ENCODE measurements around the gene PTGR2.

DNA sequence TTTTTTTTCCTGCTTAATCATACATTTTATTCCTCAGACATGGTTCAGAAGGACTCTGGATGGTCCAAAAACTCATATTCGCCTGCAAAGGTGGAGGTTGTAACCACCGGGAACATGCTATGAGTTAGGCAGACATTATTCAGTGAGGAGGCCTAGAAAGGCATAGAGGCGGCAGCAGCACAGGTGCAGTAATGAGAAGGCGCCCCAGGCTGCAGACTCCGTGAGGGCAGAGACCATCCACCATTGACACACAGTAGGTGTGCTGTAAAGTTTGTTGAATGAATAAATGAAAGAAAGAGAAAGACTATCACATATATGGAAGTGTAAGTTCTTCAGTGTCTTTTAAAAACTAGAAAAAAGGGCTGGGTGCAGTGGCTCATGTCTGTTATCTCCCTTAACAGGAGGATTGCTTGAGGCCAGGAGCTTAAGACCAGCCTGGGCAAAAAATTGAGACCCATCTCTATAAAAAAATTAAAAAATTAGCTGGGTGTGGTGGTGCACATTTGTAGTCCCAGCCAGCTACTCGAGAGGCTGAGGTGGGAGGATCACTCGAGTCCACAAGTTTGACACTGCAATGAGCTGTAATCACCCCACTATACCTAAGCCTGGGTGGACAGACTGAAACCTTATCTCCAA is 34.5 kb upstream of the PTGR2 start:
- TF ChIP-seq, protein P1, sequence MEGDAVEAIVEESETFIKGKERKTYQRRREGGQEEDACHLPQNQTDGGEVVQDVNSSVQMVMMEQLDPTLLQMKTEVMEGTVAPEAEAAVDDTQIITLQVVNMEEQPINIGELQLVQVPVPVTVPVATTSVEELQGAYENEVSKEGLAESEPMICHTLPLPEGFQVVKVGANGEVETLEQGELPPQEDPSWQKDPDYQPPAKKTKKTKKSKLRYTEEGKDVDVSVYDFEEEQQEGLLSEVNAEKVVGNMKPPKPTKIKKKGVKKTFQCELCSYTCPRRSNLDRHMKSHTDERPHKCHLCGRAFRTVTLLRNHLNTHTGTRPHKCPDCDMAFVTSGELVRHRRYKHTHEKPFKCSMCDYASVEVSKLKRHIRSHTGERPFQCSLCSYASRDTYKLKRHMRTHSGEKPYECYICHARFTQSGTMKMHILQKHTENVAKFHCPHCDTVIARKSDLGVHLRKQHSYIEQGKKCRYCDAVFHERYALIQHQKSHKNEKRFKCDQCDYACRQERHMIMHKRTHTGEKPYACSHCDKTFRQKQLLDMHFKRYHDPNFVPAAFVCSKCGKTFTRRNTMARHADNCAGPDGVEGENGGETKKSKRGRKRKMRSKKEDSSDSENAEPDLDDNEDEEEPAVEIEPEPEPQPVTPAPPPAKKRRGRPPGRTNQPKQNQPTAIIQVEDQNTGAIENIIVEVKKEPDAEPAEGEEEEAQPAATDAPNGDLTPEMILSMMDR (conservative IDR thresholded peaks at IDR 0.05): no peak
- no peak for TF ChIP-seq EZH2 (IDR thresholded peaks at IDR 0.05; ENCODE audit: low read depth)
